Vagina (tissue), 2 donors: ENCODE results near the gene TRIM26. TPM values are rescaled to one million over a fixed set of nuclear protein-coding genes. Genes with fewer than 3 reads are reported as not detected.

Source experiments
- DNase-seq, 2 donors: peaks; one replicate each; pipeline ENCODE4 v3.0.0-alpha.2; 2017; ENCODE audit errors: extremely low spot score in 2 of 2
- H3K27ac ChIP-seq: fragments of 200-600 bp; sonication (generic); one replicate; pipeline ENCODE4 v1.5.1; 2019
- H3K27me3 ChIP-seq: fragments of 200-600 bp; sonication (generic); one replicate; pipeline ENCODE4 v1.5.1; 2019
- H3K36me3 ChIP-seq, 2 donors: fragments of 200-600 bp; sonication (generic); one replicate each; pipeline ENCODE4 v1.5.1; 2017 to 2019
- H3K4me1 ChIP-seq: fragments of 200-600 bp; sonication (generic); one replicate; pipeline ENCODE4 v1.5.1; 2019
- H3K4me3 ChIP-seq, 2 donors: fragments of 200-600 bp; sonication (generic); 1 replicate in 1 of 2; 2 replicates in 1 of 2; pipeline ENCODE4 v1.5.1; 2016 to 2019
- H3K9me3 ChIP-seq: fragments of 200-600 bp; sonication (generic); one replicate; pipeline ENCODE4 v1.5.1; 2019
- POLR2A ChIP-seq, 2 donors: fragments of 450-650 bp; IDR thresholded peaks; one replicate each; pipeline ENCODE4 v1.6.1; 2017; ENCODE audit warnings: antibody characterized with exemption in 2 of 2, mild to moderate bottlenecking in 2 of 2, moderate library complexity in 2 of 2
- POLR2AphosphoS5 ChIP-seq, 2 donors: sonication (generic); formaldehyde crosslinking; IDR thresholded peaks; one replicate each; pipeline ENCODE4 v1.9.0; 2017; ENCODE audit warnings: antibody characterized with exemption in 2 of 2, mild to moderate bottlenecking in 2 of 2, low read depth in 1 of 2; ENCODE audit not compliant: insufficient read depth in 1 of 2
- intact Hi-C: fragments of 100-400 bp; cut with DNase I; formaldehyde crosslinking; loops from one replicate; pipeline ENCODE4 v1.15.1; 2023
- total RNA-seq: library from RNA; depleted of rRNA; stranded (reverse); fragments of >200 nt; gene quantifications from one replicate; pipeline ENCODE4 v1.2.3, GENCODE V29; 2016
- TF ChIP-seq, protein P1 (sequence below), 3 experiments: fragments of 450-650 bp in 2 of 3; fragments of 200-600 bp in 1 of 3; sonication (generic) in 1 of 3; IDR thresholded peaks; one replicate each; pipeline ENCODE4 v1.5.1; 2017 to 2019; ENCODE audit warnings: antibody characterized with exemption in 3 of 3, mild to moderate bottlenecking in 2 of 3, moderate library complexity in 2 of 3

The TRIM26 gene
- total RNA-seq, 1 donor from 2014 or later = 35.4 TPM

DNA sequence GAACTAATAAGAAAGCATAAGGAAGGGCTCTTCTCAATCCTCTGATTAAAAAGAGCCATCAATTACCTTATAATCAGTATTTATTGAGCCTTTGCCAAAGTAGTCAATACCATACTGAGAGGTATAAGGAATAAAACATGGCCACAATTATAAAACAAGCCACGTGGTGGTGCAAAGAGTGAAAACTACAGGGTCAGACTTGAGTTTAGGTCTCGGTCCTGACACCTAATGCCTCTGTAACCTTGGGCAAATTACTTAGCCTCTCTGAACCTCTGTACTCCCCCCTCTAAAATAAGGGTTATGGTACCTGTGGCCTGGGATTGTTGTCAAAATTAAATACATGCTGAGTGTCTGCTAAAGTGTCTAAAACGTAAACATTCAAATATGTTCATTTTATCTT, 64.0 kb downstream of the TRIM26 start:
- Histone ChIP-seq H3K4me3 (no peak overlapping the region), H3K36me3 (no peaks in the 10 kb centered on the region), H3K4me1 (no peaks in the 10 kb centered on the region), H3K27ac (no peak overlapping the region), H3K9me3 (no peaks in the 10 kb centered on the region), H3K27me3 (no peaks in the 10 kb centered on the region)
- intact Hi-C loops = no loop called here
- no peak for DNase-seq
- TF ChIP-seq POLR2AphosphoS5 (IDR thresholded peaks at IDR 0.05; ENCODE audit: insufficient read depth in 1 of 2, low read depth in 1 of 2) (no peak), POLR2A (IDR thresholded peaks at IDR 0.05) (no peak)
- TF ChIP-seq, protein P1, sequence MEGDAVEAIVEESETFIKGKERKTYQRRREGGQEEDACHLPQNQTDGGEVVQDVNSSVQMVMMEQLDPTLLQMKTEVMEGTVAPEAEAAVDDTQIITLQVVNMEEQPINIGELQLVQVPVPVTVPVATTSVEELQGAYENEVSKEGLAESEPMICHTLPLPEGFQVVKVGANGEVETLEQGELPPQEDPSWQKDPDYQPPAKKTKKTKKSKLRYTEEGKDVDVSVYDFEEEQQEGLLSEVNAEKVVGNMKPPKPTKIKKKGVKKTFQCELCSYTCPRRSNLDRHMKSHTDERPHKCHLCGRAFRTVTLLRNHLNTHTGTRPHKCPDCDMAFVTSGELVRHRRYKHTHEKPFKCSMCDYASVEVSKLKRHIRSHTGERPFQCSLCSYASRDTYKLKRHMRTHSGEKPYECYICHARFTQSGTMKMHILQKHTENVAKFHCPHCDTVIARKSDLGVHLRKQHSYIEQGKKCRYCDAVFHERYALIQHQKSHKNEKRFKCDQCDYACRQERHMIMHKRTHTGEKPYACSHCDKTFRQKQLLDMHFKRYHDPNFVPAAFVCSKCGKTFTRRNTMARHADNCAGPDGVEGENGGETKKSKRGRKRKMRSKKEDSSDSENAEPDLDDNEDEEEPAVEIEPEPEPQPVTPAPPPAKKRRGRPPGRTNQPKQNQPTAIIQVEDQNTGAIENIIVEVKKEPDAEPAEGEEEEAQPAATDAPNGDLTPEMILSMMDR (IDR thresholded peaks at IDR 0.05) = no peak

DNA sequence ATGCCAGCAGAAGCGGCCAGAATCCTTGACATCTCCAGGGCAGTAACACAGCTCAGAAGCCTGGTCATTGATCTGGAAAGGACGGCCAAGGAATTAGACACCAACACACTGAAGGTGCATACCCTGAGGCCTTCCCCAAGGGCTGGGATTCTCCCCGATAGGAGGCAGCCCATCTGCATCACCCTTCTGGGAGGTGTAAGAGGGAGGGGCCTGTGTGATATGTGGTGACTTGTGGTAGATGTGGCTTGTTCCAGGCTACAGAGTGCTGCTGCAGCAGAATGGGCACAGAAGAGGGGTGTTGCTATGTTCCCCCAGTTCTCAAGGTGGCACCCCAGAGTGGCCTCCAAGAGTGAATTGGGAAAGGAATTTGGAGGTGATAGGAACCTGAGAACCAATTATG, 66.1 kb downstream of the TRIM26 start:
- intact Hi-C loops = no loop called here
- Histone ChIP-seq H3K4me1 (no peaks in the 10 kb centered on the region), H3K27ac (no peak overlapping the region), H3K36me3 (no peaks in the 10 kb centered on the region), H3K4me3 (no peak overlapping the region), H3K27me3 (no peaks in the 10 kb centered on the region), H3K9me3 (no peaks in the 10 kb centered on the region)
- no peak for TF ChIP-seq POLR2A (IDR thresholded peaks at IDR 0.05)
- TF ChIP-seq, protein P1 (IDR thresholded peaks at IDR 0.05) = no peak
- TF ChIP-seq POLR2AphosphoS5 (IDR thresholded peaks at IDR 0.05; ENCODE audit: insufficient read depth in 1 of 2, low read depth in 1 of 2) = no peak
- no peak for DNase-seq

DNA sequence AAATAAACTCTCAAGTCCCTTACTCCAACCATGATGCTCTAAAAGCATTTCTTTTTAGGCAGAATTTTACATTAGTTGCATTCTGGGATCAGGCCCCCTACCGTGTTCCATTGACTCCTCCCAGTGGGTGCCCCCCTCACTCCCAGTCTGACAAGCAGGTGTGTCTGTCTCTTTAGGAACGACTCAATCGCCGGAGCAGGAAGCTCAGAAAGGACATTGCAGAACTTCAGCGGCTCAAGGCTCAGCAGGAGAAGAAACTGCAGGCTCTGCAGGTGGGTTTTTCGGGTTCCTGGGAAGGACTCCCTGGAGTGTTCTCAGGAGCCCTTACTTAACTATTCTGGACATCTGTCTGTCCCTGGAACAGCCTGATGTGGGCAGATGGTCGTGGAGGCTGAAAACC, 67.4 kb downstream of the TRIM26 start:
- Histone ChIP-seq H3K4me3 (no peak overlapping the region), H3K27me3 (no peaks in the 10 kb centered on the region), H3K27ac (no peak overlapping the region), H3K4me1 (no peaks in the 10 kb centered on the region), H3K9me3 (no peaks in the 10 kb centered on the region), H3K36me3 (no peaks in the 10 kb centered on the region)
- DNase-seq = no peak
- intact Hi-C loops = no loop called here
- TF ChIP-seq POLR2AphosphoS5 (IDR thresholded peaks at IDR 0.05; ENCODE audit: insufficient read depth in 1 of 2, low read depth in 1 of 2) = no peak
- no peak for TF ChIP-seq POLR2A (IDR thresholded peaks at IDR 0.05)
- TF ChIP-seq, protein P1 (IDR thresholded peaks at IDR 0.05) = no peak

DNA sequence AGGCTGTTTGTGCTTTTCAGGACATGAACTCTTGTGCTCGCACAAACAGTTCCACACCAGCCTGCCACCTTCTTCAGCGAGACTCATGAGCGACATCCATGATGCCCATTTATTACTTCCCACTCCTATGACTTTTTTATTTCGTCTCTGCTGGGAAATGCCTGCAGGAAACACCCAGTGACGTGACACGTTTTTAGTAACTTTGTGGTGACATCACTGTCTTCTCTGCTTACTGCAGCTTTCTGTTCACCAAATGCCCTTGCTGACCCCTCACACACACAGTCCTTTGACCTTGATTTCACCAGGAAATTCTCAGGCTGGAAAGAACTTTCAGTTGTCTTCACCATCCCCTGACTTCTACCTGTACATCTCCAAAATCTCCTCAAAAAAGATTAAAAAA, 68.4 kb downstream of the TRIM26 start:
- Histone ChIP-seq H3K36me3 (no peaks in the 10 kb centered on the region), H3K27ac (no peak overlapping the region), H3K4me3 (no peak overlapping the region), H3K9me3 (no peaks in the 10 kb centered on the region), H3K4me1 (no peaks in the 10 kb centered on the region), H3K27me3 (no peaks in the 10 kb centered on the region)
- TF ChIP-seq POLR2A (IDR thresholded peaks at IDR 0.05) = no peak
- TF ChIP-seq POLR2AphosphoS5 (IDR thresholded peaks at IDR 0.05; ENCODE audit: insufficient read depth in 1 of 2, low read depth in 1 of 2) = no peak
- TF ChIP-seq, protein P1 (IDR thresholded peaks at IDR 0.05) = no peak
- DNase-seq = no peak
- intact Hi-C loops = no loop called here

DNA sequence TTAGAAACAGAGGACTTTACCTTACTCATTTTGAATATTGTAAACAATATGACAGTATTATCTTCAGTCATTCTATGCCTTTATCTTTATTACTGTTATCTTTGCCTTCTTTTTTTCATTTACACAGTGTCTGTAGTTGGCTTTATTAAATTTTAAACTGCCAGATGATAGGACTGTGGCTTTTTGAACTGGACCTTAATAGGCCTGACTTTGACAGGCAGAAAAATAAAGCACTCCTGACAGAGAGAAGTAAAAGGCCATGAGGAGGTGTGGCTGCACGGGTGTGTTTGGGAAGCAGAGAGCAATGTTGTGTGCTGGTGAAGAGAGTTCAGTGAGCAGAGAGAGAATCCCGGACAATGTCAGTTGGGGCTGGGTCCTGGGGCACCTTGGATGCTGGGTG, 69.4 kb downstream of the TRIM26 start:
- Histone ChIP-seq H3K4me3 (no peak overlapping the region), H3K9me3 (no peaks in the 10 kb centered on the region), H3K4me1 (no peaks in the 10 kb centered on the region), H3K27ac (no peak overlapping the region), H3K27me3 (no peaks in the 10 kb centered on the region), H3K36me3 (no peaks in the 10 kb centered on the region)
- TF ChIP-seq POLR2A (IDR thresholded peaks at IDR 0.05) (no peak), POLR2AphosphoS5 (IDR thresholded peaks at IDR 0.05; ENCODE audit: insufficient read depth in 1 of 2, low read depth in 1 of 2) (no peak)
- TF ChIP-seq, protein P1 (IDR thresholded peaks at IDR 0.05) = no peak
- no peak for DNase-seq
- intact Hi-C loops = no loop called here
